Fibroblast of peridontal ligament (primary cell): Measurements from ENCODE around the gene LRP1.

Experiments used
- DNase-seq: peaks from one replicate; pipeline ENCODE4 v3.0.0-alpha.2; 2010; ENCODE audit errors: extremely low read depth

The LRP1 gene

GRCh38 chr12:57254506-57255280 is 126.4 kb downstream of the LRP1 start:
- no peak for DNase-seq

- no peak for DNase-seq
Measured at GRCh38 chr12:57255916-57256315, 127.6 kb downstream of the LRP1 start.

DNA sequence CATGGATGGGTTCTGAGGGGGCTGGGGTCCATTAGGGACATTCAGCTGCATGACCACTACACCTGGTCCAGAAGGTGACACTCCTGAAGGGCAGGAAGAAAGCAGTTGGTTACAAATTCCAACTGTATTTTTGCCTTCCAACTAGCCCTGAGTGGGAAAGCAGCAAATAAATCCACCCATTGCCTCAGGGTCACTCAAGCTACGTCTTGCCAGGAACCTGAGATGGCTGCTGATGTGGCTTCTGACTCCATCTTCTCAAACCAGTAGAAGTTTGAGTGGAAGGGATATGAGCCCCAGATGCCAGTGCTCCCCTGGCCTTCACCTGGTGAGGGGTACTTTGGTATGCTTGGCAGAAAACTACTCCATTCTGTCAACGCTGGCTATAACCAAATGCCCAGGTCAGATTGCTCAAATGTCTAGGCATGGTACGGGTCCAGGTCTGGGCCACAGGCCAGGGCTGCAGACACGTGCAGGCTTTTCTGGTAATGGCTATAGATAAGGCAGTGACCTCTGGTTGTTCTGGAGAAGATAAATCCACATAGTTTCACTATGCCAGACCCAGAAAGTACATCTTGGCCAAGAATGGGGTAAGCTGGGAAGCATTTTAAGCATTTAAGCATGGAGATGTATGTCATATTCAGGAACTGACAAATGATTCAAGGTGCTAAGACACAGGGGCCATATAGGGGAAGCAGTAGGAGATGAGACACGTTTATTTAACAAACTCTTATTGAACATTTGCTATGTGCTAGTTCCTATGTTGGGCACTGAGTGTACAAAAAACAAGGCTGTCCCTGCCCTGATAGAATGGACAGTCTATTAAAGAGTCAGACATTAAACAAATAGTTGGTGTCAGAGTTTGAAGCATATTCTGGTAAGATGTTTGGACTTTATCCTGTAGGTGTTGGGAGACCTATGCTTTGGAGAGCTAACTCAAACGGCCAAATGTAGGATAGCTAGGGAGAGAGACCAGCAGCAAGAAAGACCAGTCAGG is 131.0 kb downstream of the LRP1 start:
- no peak for DNase-seq

GRCh38 chr12:57260366-57260765 is 132.1 kb downstream of the LRP1 start:
- DNase-seq: no peak

DNA sequence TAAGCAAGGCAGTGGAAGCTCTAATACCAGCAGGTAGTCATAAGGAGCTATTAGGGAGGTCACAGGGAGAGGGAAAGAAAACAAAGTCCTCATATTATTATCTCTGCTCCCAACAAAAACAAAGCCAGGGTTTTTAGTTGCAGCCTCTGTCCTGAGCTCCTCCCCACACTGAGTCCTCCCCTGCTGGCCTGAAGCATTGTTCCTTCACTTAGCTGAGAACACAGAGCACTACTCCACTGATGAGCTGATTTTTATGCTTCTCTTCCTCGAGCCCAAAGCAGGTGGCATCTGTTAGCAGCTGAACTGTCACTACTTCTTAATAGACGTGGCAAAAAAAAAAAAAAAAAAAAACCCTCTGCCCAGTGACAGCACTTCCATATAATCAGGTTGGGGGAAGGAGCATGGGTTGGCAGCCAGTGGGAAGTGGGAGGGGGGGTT is 133.2 kb downstream of the LRP1 start:
- no peak for DNase-seq

- no peak for DNase-seq
Measured at GRCh38 chr12:57262126-57262822, 134.0 kb downstream of the LRP1 start.
